Stimulated activated CD8-positive, alpha-beta memory T cell treated with anti-CD3 and anti-CD28 coated beads, Interleukin-2, amount 100 ng/mL, for 48 hours (primary cell): ENCODE measurements around the gene SUMO3.

ENCODE experiments used
- DNase-seq, 2 donors: peaks; one replicate each; pipeline ENCODE4 v3.0.0-alpha.2; 2020; ENCODE audit warnings: low read depth in 2 of 2

The SUMO3 gene

DNA sequence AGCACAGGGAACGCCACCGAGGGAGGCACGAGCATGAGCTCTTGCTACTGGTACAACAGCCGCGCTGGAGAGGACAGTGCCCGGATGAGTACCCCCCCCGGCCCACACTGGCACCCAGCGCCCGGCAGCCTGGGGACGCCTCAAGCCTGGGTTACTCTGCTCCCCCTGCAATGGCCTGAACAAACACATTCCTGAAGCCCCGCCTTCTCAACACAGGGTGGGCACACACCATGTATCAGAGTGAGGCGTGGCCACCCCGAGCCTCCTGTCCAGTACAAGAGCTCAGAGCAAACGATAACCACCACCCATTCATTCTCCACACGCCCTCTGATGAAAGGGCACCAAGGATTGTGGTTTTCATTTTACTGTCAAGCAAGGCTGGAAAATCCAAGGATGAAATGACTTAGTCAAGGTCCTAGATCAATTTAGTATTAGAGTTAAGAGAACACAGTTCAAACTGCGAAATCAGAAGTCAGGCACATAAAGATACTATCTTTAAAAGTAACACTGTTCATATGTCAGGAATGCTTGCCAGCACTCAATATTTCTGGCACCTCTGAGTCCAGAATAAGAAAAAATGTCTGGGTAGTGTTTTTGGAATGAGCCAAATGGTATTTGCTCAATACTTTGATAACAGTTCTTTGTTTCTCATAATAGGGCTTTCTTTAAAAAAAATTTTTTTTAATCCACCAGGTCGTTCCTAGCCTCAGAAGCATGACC, 38.3 kb downstream of the SUMO3 start:
- no peak for DNase-seq

DNA sequence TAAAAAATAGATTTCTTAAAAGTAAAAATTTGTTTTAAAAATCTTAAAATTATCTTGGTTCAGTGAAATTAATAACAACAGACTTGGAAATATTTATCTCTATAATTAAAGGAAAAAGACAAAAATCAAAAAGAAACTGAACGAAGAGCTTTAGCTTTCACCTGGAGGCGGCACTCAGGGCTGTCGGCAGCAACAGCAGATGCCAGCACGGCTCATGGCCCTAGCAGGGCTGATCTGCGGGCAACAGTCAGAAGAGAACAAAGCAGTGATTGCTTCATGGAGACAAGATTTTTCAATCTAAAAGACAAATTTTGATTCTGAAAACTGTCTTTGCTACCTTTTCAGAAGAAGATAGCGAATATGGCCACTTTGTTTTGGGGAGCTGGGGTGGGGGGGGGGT, 38.9 kb downstream of the SUMO3 start:
- DNase-seq = no peak

DNA sequence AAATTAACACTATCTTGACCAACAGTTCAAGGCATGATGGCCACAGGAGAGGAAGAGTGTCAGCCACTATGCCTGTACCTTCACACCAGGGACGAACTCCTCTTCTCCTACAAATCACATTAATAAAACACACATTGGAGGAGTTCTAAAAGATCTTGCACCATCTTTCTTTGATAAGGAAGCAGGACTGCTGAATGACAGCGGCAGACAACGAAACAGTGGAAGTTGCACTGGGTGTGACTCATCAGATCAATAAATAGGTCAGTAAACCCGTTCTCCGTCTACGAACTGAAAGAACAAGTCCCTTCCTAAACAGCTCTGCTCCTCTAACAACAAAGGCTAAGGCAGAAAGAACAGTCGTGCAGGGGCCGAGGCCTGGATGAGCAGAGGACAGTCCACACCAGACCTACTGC, 39.4 kb downstream of the SUMO3 start:
- DNase-seq = no peak

DNA sequence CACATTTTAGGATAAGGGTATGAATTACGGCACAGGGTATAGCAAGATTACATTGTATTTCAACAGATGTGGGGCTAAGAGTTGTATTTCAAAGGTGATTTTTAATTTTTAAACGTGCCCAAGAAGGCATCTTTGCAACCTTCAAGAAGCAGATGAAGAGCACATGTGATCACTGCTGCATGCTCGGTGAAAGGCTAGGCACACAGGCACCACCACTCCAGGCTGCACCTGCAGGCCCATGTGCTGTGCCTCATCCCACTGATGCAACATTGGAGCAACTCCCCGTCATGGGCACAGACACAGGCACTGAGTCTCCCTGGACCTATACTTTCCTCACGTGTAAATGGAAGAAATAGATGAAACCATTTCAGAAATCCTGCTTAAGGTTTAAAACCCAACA, 39.8 kb downstream of the SUMO3 start:
- DNase-seq = no peak

DNA sequence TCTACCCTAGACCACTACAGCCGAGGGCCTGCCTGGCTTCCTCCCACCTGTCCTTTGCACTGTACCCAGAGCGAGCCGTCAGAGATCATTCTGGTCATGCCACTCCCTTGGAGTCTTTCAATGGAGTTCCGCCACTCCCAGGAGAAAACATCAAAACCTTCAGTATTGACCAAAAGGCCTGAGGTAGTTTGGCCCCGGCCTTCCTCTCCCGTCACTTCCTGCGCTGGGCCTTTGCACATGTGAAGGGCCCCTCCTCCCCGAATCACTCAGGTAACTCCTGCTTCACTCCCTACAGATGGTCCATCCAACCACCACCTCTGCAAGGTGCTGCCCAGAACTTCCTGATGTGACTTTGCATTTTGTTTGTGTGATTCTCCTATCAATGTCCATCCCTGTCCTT, 42.9 kb downstream of the SUMO3 start:
- DNase-seq = no peak

DNA sequence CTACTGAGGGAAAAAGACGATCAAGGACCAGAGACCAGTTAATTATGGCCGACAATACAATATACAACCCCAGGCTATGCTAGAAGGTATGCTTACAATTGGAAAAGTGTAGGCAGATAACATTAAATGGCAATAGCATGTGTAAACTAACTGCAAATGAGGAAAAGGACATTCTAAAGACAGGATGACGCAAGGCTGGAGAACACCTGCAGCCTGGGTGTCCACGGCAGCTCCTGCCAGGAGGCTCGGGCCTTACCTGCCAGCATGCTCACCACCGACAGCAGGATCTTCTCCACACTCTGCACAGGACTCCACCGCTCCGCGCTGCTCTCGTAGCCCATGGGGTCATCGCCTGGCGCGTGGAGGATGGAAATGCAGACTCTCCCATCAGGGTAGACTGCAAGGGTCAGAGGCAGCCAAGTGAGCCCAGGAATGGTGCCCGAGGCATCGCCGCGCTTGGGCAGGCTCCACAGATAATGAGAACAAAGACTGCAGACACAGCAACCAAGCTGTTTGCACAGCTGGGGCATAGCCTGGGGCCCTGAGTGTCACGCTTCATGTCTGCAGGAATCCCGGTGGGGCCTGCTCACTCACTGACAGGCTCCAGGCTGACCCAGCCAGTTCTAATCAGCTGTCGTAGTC, 44.5 kb downstream of the SUMO3 start:
- no peak for DNase-seq

DNA sequence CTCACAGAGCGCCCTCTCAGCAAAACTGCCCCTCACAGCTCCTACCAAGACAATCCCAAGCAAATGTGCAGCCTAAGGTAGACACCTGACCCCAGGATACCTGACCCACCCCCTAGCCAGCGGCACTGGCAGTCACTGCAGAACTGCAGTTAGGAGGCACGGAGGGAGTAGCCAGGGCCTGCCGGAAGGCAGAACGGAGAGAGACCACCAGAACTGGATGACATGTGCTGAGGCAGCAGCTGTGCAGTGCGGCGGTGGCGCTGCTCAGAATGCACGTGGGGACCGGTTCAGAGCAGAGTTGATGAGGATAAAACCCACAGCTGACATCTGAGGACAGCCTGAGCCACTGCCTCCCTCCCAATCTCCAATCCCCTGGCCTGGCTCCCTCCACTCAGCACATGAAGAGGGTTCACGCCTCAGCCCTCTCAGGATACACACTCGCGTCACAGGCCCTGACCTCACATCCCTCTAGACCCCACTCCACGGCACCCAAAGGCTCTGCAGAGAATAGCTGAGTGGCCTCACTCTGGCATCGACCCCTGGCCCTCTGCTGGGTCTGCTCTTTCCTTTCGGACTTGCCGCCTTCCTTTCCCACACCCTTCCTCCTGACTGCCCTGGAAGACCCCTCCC, 45.9 kb downstream of the SUMO3 start:
- no peak for DNase-seq

DNA sequence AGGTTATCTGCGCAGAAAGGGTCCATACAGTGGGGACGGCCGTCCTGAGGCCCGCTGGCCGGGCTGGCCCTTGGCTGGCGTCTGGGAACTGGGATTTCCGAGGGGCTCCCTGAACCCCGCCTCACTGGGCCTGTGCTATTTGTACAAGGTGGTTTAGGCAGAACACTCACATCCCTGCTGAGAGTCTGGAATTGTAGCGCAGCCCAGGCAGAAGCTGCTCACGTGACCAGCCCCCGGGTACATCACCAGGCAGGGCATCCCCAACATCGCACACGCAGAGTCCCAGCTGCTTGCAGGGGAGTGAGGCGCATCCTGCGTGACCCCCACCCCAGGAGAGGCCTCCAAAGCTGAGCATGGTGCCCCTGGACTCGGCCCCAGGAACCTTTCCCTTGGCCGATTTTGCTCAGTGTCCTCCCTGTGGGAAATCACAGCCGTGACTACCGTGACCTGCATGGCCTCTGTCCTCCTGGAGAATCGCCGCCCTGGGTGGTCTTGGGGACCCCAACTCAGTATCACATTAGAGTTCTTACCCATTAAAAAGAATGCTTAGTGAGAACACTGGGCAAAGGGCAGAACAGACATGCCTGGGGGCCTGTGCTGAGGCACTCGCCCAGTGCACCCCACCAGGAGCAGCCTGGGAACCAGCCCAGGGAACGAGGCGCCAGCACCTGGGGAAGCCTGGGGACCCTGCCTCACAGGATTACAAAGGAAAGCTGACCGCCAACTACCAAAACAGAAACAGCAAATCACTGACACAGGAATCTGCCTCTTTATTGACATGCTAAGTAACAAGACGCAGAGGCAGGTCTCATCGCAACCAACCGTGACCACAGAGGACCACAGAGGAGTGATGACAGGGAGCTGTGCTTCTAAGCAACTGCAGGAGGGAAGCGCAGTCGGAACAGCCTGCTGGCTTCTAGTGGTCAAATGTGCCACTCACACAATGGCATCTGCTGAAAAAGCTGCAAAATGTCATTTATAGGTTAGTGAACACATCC, 49.7 kb downstream of the SUMO3 start:
- DNase-seq = no peak

DNA sequence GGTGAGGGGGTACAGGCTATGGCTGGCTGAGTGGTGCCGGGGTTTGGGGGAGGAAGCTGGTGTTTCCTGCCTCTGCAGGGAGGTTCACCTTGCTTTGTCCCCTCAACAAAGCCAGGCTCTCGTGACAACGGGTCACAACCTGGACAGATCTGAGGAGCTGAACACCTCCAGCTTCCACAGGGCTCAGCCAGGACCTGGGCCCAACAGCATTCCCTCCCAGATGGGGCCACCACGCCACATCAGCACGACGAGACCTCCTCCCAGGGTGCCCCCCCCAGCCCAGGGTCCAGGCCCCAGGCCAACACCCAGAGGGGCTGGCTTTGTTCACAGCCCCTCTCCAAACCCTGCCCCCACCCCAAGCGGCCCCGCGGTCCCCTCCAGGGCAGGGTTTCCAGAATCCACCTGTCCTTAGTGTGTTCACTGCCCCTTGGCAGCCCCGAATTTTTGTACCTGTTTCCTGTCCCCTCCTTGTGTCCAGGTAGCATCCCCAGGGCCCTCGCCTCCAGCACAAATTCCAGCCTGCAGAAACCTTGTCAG, 51.0 kb downstream of the SUMO3 start:
- DNase-seq = no peak

DNA sequence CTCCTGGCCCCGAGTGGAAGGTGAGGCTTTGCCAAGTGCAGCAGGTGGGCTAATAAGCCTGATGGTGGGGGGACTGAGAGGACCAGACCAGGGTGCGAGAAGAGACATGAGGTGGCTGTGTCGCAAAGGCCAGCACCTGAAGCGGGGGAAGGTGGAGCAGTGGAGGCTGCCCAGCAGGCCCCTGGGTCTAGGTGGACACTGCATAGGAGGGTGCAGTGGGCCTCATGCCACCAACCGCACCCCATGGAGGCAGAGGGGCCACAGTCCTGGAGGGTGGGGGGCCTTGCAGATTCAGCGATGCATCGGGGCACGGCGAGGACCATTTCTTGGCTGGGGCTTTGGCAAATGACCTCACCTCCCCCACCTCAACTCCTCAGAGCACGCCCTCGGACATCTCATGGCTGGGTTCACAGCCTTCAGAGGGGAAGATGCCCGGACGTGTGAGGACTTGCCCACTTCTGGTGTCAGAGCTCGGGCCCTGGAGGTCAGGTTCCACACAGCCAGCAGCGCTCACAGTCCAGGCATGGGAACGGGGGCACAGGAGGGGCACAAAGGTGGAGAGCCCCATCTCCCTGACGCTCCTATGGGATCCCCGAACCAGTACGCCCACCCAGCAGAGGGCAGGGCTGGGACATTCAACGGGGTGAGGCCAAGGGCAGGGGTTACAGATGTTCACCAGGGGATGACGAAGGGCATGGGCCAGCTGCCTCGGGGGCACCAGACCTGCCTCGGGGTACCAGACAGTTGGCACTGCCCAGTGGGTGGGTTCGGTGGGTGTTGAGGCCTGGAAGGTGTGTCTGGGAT, 51.6 kb downstream of the SUMO3 start:
- no peak for DNase-seq

DNA sequence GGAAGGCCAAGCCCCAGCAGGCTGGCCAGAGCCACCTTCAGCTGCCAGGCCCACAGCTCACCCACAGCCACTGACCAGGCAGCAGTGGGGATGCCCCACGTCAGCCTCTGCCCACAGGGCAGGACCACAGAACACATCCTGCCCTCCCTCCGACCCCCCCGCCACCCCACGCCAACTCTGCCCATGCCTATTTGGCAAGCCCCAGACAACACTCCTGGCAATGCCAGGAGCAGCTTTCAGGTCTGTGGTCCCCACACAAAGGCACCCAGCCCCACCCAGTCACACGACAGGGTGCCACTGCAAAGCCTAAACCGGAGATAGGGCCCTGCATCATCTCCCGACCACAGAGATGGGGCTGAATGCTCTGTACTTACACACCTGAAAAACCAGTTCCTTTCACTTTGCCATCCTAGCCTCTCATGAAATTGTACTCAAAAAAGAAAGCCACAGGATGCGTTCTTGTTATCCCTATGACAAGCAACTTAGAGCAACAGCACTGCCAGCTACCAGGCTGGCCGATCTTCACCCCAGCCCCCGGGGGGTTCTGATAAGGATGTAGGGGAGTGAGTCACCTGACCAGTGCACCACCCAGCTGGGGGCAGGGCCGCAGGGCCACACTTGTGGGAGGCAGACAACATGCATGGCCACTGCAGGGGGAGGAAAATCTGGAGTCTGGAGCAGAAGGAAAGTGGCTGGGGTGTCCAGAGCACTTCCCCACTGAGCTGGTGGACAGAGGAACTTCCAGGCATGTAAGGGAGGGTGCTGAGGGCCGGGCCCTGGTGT, 52.4 kb downstream of the SUMO3 start:
- DNase-seq = peak in 1 of 2 donors; percentile 8

DNA sequence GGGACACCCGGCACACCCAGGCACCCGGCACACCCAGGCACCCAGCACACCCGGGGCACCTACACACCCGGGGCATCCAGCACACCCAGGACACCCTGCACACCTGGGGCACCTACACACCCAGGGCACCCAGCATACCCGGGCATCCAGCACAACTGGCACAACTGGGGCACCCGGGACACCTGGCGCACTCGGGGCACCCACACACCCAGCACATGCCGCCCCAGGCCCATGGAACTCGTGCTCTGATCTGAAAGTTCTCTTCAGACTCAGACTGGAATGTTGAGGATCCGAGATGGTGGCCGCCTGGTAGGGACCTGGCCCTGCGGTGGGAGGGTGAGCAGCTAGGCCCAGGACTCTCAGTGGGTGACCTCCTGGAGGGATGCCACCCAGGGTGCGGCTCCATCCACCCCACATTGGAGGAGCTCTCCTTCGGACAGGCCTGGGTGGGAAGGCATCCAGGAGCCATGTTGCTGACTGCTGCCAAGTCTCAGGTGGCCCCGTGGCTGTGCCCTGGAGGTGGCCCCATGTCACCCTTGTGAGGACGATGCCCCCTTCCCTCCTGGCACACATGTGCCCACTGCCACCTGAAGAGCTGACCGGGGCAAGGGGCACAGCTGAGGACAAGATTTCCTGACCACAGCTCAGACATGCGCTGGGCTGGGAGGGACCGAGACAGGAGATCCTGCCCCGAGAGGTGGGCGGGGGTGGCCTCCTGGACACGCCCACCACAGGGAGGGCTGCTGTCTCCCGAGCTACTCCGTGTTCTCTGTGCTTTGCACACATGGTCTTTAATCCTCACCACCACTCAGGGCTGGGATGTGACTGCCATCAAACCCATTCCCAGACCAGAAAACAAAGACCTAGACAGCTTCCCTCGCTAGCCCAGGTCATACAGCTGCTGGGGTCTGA, 53.3 kb downstream of the SUMO3 start:
- DNase-seq = no peak

DNA sequence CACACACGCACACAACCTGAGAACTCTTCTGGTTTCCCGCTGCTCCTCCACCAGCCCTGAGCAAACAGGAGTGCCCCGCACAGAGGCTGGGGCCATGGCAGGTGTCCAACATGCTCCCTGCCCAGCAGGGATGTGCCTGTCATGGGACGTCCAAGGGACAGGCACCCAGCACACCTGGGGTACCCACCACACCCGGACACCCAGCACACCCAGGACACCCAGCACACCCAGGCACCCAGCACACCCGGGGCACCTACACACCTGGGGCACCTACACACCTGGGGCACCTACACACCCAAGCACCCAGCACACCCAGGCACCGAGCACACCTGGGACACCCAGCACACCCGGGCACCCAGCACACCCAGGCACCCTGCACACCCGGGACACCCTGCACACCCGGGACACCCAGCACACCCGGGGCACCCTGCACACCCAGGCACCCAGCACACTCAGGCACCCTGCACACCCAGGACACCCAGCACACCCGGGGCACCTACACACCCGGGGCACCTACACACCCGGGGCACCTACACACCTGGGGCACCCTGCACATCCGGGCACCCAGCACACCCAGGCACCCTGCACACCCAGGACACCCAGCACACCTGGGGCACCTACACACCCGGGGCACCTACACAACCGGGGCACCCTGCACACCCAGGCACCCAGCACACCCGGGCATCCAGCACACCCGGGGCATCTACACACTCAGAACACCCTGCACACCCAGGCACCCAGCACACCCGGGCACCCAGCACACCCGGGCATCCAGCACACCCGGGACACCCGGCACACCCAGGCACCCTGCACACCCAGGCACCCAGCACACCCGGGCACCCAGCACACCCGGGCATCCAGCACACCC, 54.2 kb downstream of the SUMO3 start:
- DNase-seq = no peak

DNA sequence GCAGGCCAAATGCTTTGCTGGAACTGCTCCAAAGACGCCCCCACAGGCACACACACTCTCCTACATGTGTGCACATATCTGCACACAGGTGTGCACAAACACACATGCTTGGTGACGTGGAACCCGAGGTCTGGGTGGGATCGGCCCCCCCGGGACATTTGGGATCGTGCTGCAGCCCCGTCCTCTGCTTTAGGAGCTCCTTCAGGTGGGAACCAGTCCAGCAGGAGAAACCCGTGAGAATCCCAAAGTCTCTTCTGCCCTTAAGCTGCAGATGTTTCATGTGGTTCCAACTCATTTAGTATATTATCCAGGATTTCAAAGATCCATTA, 54.8 kb downstream of the SUMO3 start:
- no peak for DNase-seq

DNA sequence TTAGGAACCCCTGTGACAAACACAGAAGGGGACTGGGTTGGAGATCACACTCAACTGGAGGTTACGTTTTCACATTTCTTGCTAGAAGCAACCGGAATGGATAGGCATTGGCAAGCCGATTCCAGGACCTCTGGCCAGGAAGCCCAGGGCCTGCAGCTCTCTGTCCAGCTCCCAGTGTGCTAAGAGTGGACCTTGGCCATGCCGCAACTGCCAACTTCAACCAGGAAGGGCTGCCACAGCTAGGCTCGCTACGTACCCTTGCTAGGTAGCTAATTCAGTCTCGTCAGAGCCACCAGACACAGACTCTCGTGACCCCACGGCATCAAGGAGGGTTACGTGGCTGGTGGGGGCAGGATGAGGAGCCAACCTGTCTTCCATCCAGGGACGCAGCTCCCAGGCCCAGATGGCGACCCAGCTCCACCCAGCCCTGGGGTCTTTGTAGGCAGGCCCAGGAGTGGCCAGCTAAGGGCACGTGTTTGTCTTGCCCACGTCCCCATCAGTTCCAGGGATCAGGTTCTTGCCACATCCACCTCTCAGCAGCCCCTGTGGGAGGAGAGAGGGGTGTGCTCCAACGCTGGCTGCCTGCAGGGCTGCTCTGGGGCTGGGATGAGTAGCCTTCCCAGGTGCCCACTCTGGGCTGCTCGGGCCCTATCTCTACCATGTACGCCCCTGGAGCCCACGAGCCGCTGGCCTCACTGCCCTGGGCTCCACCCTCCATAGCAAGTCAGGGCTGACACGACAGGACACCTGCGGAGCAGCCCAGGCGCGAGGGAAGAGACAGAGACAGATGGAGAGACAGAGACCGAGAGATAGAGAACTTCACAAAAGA, 55.4 kb downstream of the SUMO3 start:
- DNase-seq = no peak

DNA sequence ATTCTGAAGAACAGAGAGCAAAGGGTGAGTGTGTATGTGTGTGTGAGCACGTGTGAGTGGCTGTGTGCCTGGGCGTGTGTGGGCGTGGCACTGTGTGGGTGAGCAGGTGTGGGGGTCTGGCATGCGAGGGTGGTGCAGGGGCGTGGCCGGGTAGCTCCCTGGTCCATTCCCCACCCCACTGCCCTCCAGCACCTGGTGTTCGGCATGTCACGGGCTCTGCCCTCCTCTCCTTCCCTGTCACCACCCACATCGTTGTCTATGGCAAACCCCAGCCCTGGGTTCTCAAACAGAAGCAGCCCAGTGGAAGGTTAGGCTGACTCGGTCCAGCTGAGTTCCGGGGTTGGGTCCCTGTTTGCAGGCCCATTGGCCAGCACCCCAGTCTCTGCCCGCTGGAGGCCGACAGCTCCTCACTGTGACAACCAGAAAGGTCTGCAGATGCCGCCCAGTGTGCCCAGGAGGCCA, 56.1 kb downstream of the SUMO3 start:
- DNase-seq = no peak
